Aorta (tissue), 5 donors: ENCODE results near the gene THSD4. TPM values are rescaled to one million over a fixed set of nuclear protein-coding genes. Genes with fewer than 3 reads are reported as not detected.
"Not testable (repeated sequence)": the region's sequence is repeated elsewhere in the genome, so short reads cannot be mapped to it uniquely, and the experiment has no call there.

ENCODE experiments used
- ATAC-seq: fragments of 200-7000 bp; cut with Tn5 transposase; one replicate; pipeline ENCODE4 v1.9.1; 2022; ENCODE audit warnings: moderate library complexity; ENCODE audit not compliant: low FRiP score
- DNase-seq, 2 donors: peaks; one replicate each; pipeline ENCODE4 v3.0.0-alpha.2; 2020
- H3K27ac ChIP-seq, 2 donors: one replicate each; pipeline ENCODE4 v1.5.1; 2013; ENCODE audit warnings: low read length in 2 of 2, mild to moderate bottlenecking in 2 of 2, moderate library complexity in 2 of 2, control low read depth in 1 of 2, inconsistent platforms in 1 of 2, low read depth in 1 of 2
- H3K27me3 ChIP-seq, 2 donors: one replicate each; pipeline ENCODE4 v1.6.1; 2013; ENCODE audit warnings: control low read depth in 1 of 2, low read length in 1 of 2, mild to moderate bottlenecking in 1 of 2, moderate library complexity in 1 of 2; ENCODE audit not compliant: insufficient read depth in 2 of 2, control insufficient read depth in 1 of 2
- H3K36me3 ChIP-seq, 2 donors: one replicate each; pipeline ENCODE4 v1.6.1; 2013; ENCODE audit warnings: control low read depth in 1 of 2, low read length in 1 of 2, mild to moderate bottlenecking in 1 of 2; ENCODE audit not compliant: insufficient read depth in 2 of 2, control insufficient read depth in 1 of 2
- H3K4me1 ChIP-seq, 2 donors: one replicate each; pipeline ENCODE4 v1.6.1; 2013; ENCODE audit warnings: low read length in 2 of 2, control low read depth in 1 of 2, mild to moderate bottlenecking in 1 of 2, moderate library complexity in 1 of 2; ENCODE audit not compliant: insufficient read depth in 2 of 2, control insufficient read depth in 1 of 2
- H3K4me3 ChIP-seq, 2 donors: one replicate each; pipeline ENCODE4 v1.5.1; 2013; ENCODE audit warnings: low read length in 2 of 2, control low read depth in 1 of 2, mild to moderate bottlenecking in 1 of 2
- H3K9me3 ChIP-seq: one replicate; pipeline ENCODE4 v1.6.1; 2013; ENCODE audit warnings: mild to moderate bottlenecking, low read length; ENCODE audit not compliant: control insufficient read depth
- WGBS, 2 donors: extraction: QIAGEN DNeasy Blood & Tissue Kit; methylation state at CpG; one replicate each; pipeline ENCODE4 v1.1.7; 2013; 5-methylcytosine and 5-hydroxymethylcytosine counted together
- intact Hi-C, 2 donors: fragments of 100-400 bp; cut with DNase I; formaldehyde crosslinking; loops; one replicate each; pipeline versions ENCODE4 v1.14.2 to v1.15.0; 2022
- polyA plus RNA-seq, 2 donors: library from polyadenylated mRNA; stranded (reverse); fragments of 200-250 nt; gene quantifications; one replicate each; pipeline ENCODE4 v1.2.3, GENCODE V29; 2013
- total RNA-seq, 2 donors: library from RNA; stranded (reverse); fragmentation: NEBNext Ultra II Directional; extraction: Animal tissue kit (Norgen Biotek cat#: 25700); gene quantifications; one replicate each; pipeline ENCODE4 v1.2.1, GENCODE V29; 2021
- donor health status: healthy with polysubstance abuse.
- donor health status: Bipolar disorder and iron deficiency.
- donor health status: DM: no; HTN: no; CAD: no.
- donor health status: DM: no; HTN: no; CAD: no.
- donor health status: DM: yes; HTN: yes; CAD: no.

THSD4 gene
- total and polyA plus RNA-seq, 4 donors, result 6.3 to 143 (median 30.3) TPM

DNA sequence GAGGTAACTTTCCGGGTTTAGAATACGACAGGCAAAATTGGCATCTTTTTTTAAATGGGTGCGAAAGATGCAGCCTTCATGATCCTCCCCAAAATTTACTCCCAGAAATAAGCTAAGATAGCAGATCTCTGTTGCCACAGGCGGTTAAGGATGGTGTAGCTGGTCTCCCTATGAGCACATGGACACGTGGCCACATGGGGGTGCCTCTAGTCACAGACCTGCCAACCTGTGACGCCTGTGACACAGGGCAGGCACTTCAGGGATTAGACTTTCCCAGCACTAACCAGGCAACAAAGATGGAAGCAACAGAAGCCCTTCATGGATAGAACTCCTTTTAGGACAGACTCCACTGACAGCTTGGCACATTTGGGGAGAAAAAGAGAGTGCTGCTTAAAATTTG is 320.3 kb downstream of the THSD4 start:
- peaks cover 0 to 8% of the 10 kb centered on the region in 2 donors for H3K4me1 ChIP-seq
- no peak for DNase-seq
- H3K9me3 ChIP-seq, result no peaks in the 10 kb centered on the region
- no peaks in the 10 kb centered on the region for H3K27me3 ChIP-seq
- H3K4me3 ChIP-seq, result no peak overlapping the region
- intact Hi-C loops, result no loop called here
- H3K27ac ChIP-seq, result peak overlapping the region; percentile 32 to 36
- no peaks in the 10 kb centered on the region for H3K36me3 ChIP-seq
- ATAC-seq, result peak; percentile 46
- WGBS, 2 donors, result 26 to 32% methylated on average over 6 of the region's 6 CpGs

- intact Hi-C loops, result loop anchor here in 1 of 2 donors (2.0 kb wide), 1 partner anchor 48 kb away; no protein-coding TSS in a partner anchor
- 95 to 96% methylated on average over 3 of the region's 3 CpGs for WGBS, 2 donors
Observed at GRCh38 chr15:71436854-71437253, 321.6 kb downstream of the THSD4 start.

DNA sequence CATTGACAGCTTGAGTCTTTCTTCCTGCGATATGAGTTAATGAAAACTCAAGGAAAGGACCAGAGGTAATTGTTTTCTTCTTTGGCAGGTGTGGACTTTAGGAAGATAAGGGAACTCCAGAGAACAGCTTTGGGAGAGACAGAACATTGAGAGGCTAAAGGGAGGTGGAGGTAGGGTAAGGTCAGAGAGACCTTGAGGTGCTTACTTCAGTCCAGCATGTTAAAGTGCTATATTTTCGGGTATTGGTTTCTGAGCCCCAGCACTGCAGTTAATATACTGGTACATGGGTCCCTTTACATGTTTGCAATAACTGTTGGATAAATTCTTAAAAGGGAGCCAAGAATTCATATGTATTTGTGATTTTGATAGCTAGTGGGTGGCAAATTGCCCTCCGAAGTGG is 322.1 kb downstream of the THSD4 start:
- no peaks in the 10 kb centered on the region for H3K27me3 ChIP-seq
- peaks cover 0 to 8% of the 10 kb centered on the region in 2 donors for H3K4me1 ChIP-seq
- WGBS, 2 donors, result 64 to 65% methylated on average over 3 of the region's 3 CpGs
- no peak overlapping the region for H3K4me3 ChIP-seq
- no peaks in the 10 kb centered on the region for H3K36me3 ChIP-seq
- intact Hi-C loops, result loop anchor here in 1 of 2 donors (2.0 kb wide), 1 partner anchor 49 kb away; no protein-coding TSS in a partner anchor
- H3K27ac ChIP-seq, result no peak overlapping the region
- no peaks in the 10 kb centered on the region for H3K9me3 ChIP-seq
- ATAC-seq (no peak), DNase-seq (no peak)

More at GRCh38 chr15:71436854-71437253, 321.6 kb downstream of the THSD4 start:
- no peak for ATAC-seq
- Histone ChIP-seq H3K27me3 (no peaks in the 10 kb centered on the region), H3K4me3 (no peak overlapping the region), H3K36me3 (no peaks in the 10 kb centered on the region), H3K4me1 (peaks cover 0 to 8% of the 10 kb centered on the region in 2 donors), H3K27ac (peak overlapping the region in 1 of 2 donors; percentile 36), H3K9me3 (no peaks in the 10 kb centered on the region)
- no peak for DNase-seq

DNA sequence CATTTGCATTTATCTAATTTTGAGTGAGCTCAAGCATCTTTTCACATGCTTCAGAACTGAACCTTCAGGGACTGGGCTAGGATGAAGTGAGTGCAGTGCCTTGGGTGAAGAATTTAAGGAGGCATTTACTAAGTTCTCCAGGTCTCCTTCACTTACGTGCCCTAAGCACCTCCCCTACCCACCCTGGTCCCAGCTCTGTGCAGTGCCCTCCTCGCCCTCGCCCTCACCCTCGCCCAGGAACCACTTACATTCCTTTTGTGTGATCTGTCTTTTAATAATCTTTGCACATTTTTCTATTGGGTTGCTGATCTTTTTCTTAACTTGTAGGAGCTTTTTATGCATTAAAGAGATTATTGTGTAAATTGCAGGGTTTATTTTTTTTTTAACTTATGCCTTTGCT is 322.6 kb downstream of the THSD4 start:
- DNase-seq (no peak), ATAC-seq (no peak)
- Histone ChIP-seq H3K4me1 (peaks cover 0 to 8% of the 10 kb centered on the region in 2 donors), H3K4me3 (no peak overlapping the region), H3K27me3 (no peaks in the 10 kb centered on the region), H3K36me3 (no peaks in the 10 kb centered on the region), H3K27ac (no peak overlapping the region), H3K9me3 (no peaks in the 10 kb centered on the region)
- 42 to 50% methylated on average over 4 of the region's 4 CpGs for WGBS, 2 donors
- intact Hi-C loops, result loop anchor here in 1 of 2 donors (2.0 kb wide), 1 partner anchor 49 kb away; no protein-coding TSS in a partner anchor

- DNase-seq, H3K9me3 ChIP-seq, H3K4me3 ChIP-seq, H3K27ac ChIP-seq, ATAC-seq, H3K36me3 ChIP-seq, H3K27me3 ChIP-seq, intact Hi-C loops: not testable (repeated sequence)
- peaks cover 0 to 13% of the 10 kb centered on the region in 2 donors for H3K4me1 ChIP-seq
- 89% methylated on average over 2 of the region's 2 CpGs for WGBS, 2 donors
Observed at GRCh38 chr15:71439478-71439877, 324.2 kb downstream of the THSD4 start.

DNA sequence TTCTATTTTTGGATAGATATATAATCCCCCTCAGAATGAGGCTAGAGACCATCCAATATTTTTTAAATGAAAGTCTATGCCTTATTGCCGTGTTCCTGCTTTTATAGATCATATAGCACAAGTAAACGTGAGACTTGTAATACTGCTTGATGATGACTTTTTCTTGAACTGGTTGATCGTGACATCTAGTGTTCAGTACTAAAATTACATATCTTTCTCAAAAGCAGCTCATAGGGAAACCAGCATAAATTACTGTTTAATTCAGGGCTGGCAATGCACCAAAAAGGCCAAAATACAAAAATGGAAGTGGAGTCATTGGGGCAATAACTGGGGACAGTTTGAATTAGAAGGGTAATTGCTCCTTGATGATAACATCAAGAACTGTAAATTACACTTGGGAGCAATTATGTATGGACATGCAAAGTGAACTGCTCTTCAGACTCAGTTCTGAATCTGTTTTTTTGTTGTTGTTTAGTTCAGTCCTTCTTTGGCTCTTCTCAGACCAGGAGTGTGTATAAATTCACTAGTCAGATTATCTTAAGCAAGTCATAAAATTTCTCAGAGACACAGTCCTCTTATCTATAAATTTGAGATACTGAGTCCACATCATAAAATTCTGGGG is 325.3 kb downstream of the THSD4 start:
- H3K4me3 ChIP-seq, result no peak overlapping the region
- WGBS, 2 donors, result 1 to 2% methylated on average over 3 of the region's 3 CpGs
- H3K27ac ChIP-seq, result no peak overlapping the region
- no peaks in the 10 kb centered on the region for H3K9me3 ChIP-seq
- DNase-seq, result no peak
- ATAC-seq, result no peak
- H3K27me3 ChIP-seq, result no peaks in the 10 kb centered on the region
- intact Hi-C loops, result loop anchor here (2.0 to 10.0 kb wide), 5 partner anchors 324 to 466 kb away; no protein-coding TSS in a partner anchor
- peaks cover 0 to 5% of the 10 kb centered on the region in 2 donors for H3K36me3 ChIP-seq
- peaks cover 0 to 13% of the 10 kb centered on the region in 2 donors for H3K4me1 ChIP-seq

DNA sequence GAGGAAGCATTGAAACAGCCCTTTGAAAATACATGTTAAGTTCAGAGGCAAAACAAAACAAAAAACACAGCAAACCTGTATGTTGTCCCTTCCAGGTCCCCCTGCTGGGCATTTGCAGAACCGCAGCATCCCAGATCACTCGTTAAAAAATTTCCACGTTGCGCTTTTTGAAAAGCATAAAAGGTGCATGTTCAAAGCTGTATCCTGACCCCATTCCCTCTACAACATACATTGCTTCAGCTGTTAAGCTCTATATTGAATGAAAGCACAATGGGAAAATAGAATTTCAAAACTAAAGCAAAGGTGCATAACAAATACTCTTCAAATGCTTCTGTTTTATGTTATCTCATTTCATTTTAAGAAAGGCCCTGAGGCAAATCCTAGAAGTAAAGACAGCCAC is 328.3 kb downstream of the THSD4 start:
- intact Hi-C loops, result loop anchor here (2.0 to 10.0 kb wide), 3 partner anchors 57 to 469 kb away; no protein-coding TSS in a partner anchor
- H3K27ac ChIP-seq, result no peak overlapping the region
- no peaks in the 10 kb centered on the region for H3K27me3 ChIP-seq
- no peak for ATAC-seq
- no peak overlapping the region for H3K4me3 ChIP-seq
- H3K36me3 ChIP-seq, result peaks cover 0 to 5% of the 10 kb centered on the region in 2 donors
- peaks cover 0 to 8% of the 10 kb centered on the region in 2 donors for H3K4me1 ChIP-seq
- peak; percentile 66 to 87 for DNase-seq
- 14 to 15% methylated on average over 4 of the region's 4 CpGs for WGBS, 2 donors
- H3K9me3 ChIP-seq, result no peaks in the 10 kb centered on the region

DNA sequence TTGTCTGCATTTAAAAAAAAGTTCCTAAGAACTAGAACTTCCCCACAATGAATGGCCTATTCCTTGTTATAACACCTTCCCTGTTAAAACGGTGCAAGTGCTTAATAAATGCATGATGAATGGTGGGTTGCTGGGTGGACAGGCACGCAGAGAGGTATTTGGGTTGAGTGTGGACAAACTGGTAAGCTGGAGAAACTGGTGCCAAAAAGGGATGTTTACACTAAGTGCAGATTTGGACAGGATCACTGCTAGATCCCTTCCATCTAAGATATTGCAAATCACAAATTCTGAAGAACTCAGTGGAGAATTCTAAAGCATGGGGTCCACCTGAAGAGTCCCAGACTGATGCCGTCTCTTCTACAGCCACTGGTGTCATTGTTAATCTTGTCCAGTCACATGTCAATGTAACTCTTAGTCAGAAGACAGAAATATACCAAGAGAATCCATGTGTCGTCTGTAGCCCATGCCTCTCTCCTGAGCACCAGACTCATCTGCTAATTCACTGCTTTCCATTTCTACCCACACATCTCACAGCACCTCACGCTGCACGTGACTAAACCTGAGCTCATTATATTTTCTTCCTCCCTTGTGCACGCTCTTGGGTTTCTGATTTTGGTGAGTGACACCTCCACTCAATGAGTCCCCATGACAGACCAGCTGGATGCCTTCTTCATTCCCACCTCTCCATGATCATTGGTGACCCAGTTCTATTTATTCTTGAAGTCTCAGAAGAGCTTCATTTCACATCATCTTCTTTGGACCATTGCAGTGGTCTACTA is 328.9 kb downstream of the THSD4 start:
- H3K4me3 ChIP-seq, result no peak overlapping the region
- no peaks in the 10 kb centered on the region for H3K9me3 ChIP-seq
- ATAC-seq (no peak), DNase-seq (no peak)
- H3K36me3 ChIP-seq, result peaks cover 0 to 5% of the 10 kb centered on the region in 2 donors
- 67 to 72% methylated on average over 7 of the region's 7 CpGs for WGBS, 2 donors
- intact Hi-C loops, result loop anchor here (10.0 kb wide), 2 partner anchors 429 to 469 kb away; no protein-coding TSS in a partner anchor
- H3K4me1 ChIP-seq, result peaks cover 0 to 5% of the 10 kb centered on the region in 2 donors
- no peaks in the 10 kb centered on the region for H3K27me3 ChIP-seq
- H3K27ac ChIP-seq, result no peak overlapping the region
